Trophoblast cell (in vitro differentiated cells and primary cell): ENCODE results near the gene LLPH.

ENCODE experiments used
- DNase-seq, 2 donors: peaks; one replicate each; pipeline ENCODE4 v3.0.0-alpha.2; 2016
- H2AFZ ChIP-seq: 2 replicates; pipeline ENCODE4 v1.6.1; 2013; ENCODE audit warnings: low read length, moderate library complexity, mild to moderate bottlenecking; ENCODE audit not compliant: insufficient read depth, poor library complexity
- H2AK5ac ChIP-seq: 2 replicates; pipeline ENCODE4 v1.6.1; 2013; ENCODE audit warnings: mild to moderate bottlenecking, low read length
- H2BK120ac ChIP-seq: 2 replicates; pipeline ENCODE4 v1.6.1; 2013; ENCODE audit warnings: low read length, mild to moderate bottlenecking, moderate library complexity; ENCODE audit not compliant: insufficient read depth, poor library complexity
- H2BK12ac ChIP-seq: 2 replicates; pipeline ENCODE4 v1.6.1; 2013; ENCODE audit warnings: mild to moderate bottlenecking, low read length, moderate library complexity
- H2BK5ac ChIP-seq: 2 replicates; pipeline ENCODE4 v1.6.1; 2013; ENCODE audit warnings: low read length, low read depth, moderate library complexity, mild to moderate bottlenecking; ENCODE audit not compliant: poor library complexity
- H3K14ac ChIP-seq: 2 replicates; pipeline ENCODE4 v1.6.1; 2013; ENCODE audit warnings: mild to moderate bottlenecking, low read length
- H3K18ac ChIP-seq: 2 replicates; pipeline ENCODE4 v1.6.1; 2013; ENCODE audit warnings: mild to moderate bottlenecking, low read length
- H3K23ac ChIP-seq: 2 replicates; pipeline ENCODE4 v1.6.1; 2013; ENCODE audit warnings: low read length
- H3K27ac ChIP-seq: 2 replicates; pipeline ENCODE4 v1.5.1; 2013; ENCODE audit warnings: low read depth, mild to moderate bottlenecking, inconsistent platforms, low read length, moderate library complexity
- H3K27me3 ChIP-seq: 2 replicates; pipeline ENCODE4 v1.6.1; 2013; ENCODE audit warnings: inconsistent platforms, mild to moderate bottlenecking, low read length, moderate library complexity; ENCODE audit not compliant: insufficient read depth
- H3K36me3 ChIP-seq, 2 experiments: 1 replicate in 1 of 2; 2 replicates in 1 of 2; pipeline ENCODE4 v1.6.1; 2013; ENCODE audit warnings: low read length in 2 of 2, mild to moderate bottlenecking in 2 of 2, moderate library complexity in 1 of 2; ENCODE audit not compliant: insufficient read depth in 2 of 2, control insufficient read depth in 1 of 2
- H3K4ac ChIP-seq: 2 replicates; pipeline ENCODE4 v1.6.1; 2013; ENCODE audit warnings: low read depth, mild to moderate bottlenecking, low read length, moderate library complexity
- H3K4me1 ChIP-seq, 2 experiments: 1 replicate in 1 of 2; 2 replicates in 1 of 2; pipeline ENCODE4 v1.6.1; 2013; ENCODE audit warnings: low read length in 2 of 2, mild to moderate bottlenecking in 2 of 2, moderate library complexity in 1 of 2; ENCODE audit not compliant: insufficient read depth in 2 of 2, control insufficient read depth in 1 of 2
- H3K4me2 ChIP-seq: 2 replicates; pipeline ENCODE4 v1.6.1; 2013; ENCODE audit warnings: inconsistent platforms, mild to moderate bottlenecking, low read length, moderate library complexity
- H3K4me3 ChIP-seq: 2 replicates; pipeline ENCODE4 v1.5.1; 2013; ENCODE audit warnings: mild to moderate bottlenecking, low read depth, low read length, inconsistent platforms
- H3K79me1 ChIP-seq: one replicate; pipeline ENCODE4 v1.6.1; 2013; ENCODE audit warnings: low read length
- H3K79me2 ChIP-seq: 2 replicates; pipeline ENCODE4 v1.6.1; 2013; ENCODE audit warnings: low read length, mild to moderate bottlenecking; ENCODE audit not compliant: control insufficient read depth, insufficient read depth, poor library complexity
- H3K9ac ChIP-seq: 2 replicates; pipeline ENCODE4 v1.6.1; 2013; ENCODE audit warnings: mild to moderate bottlenecking, low read length
- H3K9me3 ChIP-seq: 2 replicates; pipeline ENCODE4 v1.6.1; 2013; ENCODE audit warnings: low read depth, mild to moderate bottlenecking, control low read depth, inconsistent platforms, low read length; ENCODE audit not compliant: insufficient read depth
- H4K12ac ChIP-seq: 2 replicates; pipeline ENCODE4 v1.6.1; 2013; ENCODE audit warnings: low read depth, mild to moderate bottlenecking, low read length, moderate library complexity
- H4K8ac ChIP-seq: 2 replicates; pipeline ENCODE4 v1.6.1; 2013; ENCODE audit warnings: low read depth, mild to moderate bottlenecking, low read length, moderate library complexity
- H4K91ac ChIP-seq: one replicate; pipeline ENCODE4 v1.6.1; 2013; ENCODE audit warnings: low read depth, mild to moderate bottlenecking, low read length, moderate library complexity
- WGBS: extraction: QIAGEN DNeasy Blood & Tissue Kit; methylation state at CpG from one replicate; pipeline ENCODE4 v1.1.7; 2013; ENCODE audit warnings: missing lambda C conversion rate; ENCODE audit not compliant: insufficient read length, insufficient coverage; ENCODE audit errors: extremely low coverage; 5-methylcytosine and 5-hydroxymethylcytosine counted together

The LLPH gene

DNA sequence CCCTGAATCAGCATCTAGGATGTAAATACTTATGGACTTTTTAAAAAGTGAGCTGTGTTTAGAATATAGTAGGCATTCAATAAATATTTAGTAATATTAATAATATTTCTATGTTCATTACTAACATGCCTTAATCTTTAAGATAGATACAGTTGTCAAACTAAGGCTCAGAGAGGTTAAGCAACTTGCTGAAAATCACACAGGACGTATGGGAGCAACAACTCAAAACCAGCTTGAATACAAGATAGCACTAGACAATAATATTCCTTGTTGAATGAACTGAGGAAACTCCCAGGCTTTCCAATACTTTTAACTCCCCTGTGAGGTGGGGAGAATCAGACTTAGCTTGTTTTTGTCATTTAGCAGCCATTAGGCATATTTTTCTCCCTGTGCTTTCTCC lies 45.3 kb downstream of the LLPH start:
- Histone ChIP-seq H3K4me1 (peaks cover 0 to 3% of the 10 kb centered on the region in 2 experiments), H3K4ac (no peak overlapping the region), H2BK12ac (no peak overlapping the region), H4K8ac (no peak overlapping the region), H4K12ac (no peak overlapping the region), H3K27ac (no peak overlapping the region), H2AK5ac (no peak overlapping the region), H3K27me3 (no peaks in the 10 kb centered on the region), H2BK120ac (no peak overlapping the region), H3K4me2 (no peak overlapping the region), H3K9ac (no peak overlapping the region), H4K91ac (no peak overlapping the region), H3K14ac (no peak overlapping the region), H3K79me2 (no peaks in the 10 kb centered on the region), H3K9me3 (no peaks in the 10 kb centered on the region), H2BK5ac (no peak overlapping the region), H3K79me1 (peaks cover 4% of the 10 kb centered on the region), H3K23ac (no peak overlapping the region), H3K18ac (no peak overlapping the region), H3K36me3 (no peaks in the 10 kb centered on the region), H3K4me3 (no peak overlapping the region), H2AFZ (no peak overlapping the region)
- DNase-seq, result no peak
- no CpG with 5 or more reads among the region's 1 CpG for WGBS

GRCh38 chr12:66083766-66084165 lies 46.8 kb downstream of the LLPH start:
- H4K8ac ChIP-seq, result no peak overlapping the region
- no peaks in the 10 kb centered on the region for H3K79me2 ChIP-seq
- no peak overlapping the region for H3K4ac ChIP-seq
- no peak overlapping the region for H3K18ac ChIP-seq
- H3K9ac ChIP-seq, result no peak overlapping the region
- no peak overlapping the region for H2AFZ ChIP-seq
- H3K79me1 ChIP-seq, result peaks cover 4% of the 10 kb centered on the region
- peaks cover 0 to 3% of the 10 kb centered on the region in 2 experiments for H3K4me1 ChIP-seq
- H2BK5ac ChIP-seq, result no peak overlapping the region
- WGBS, result no CpG with 5 or more reads among the region's 1 CpG
- no peak overlapping the region for H3K14ac ChIP-seq
- DNase-seq, result no peak
- no peak overlapping the region for H3K4me2 ChIP-seq
- H2BK12ac ChIP-seq, result no peak overlapping the region
- H3K27ac ChIP-seq, result no peak overlapping the region
- no peak overlapping the region for H2BK120ac ChIP-seq
- no peak overlapping the region for H4K91ac ChIP-seq
- H3K36me3 ChIP-seq, result no peaks in the 10 kb centered on the region
- H3K9me3 ChIP-seq, result no peaks in the 10 kb centered on the region
- no peaks in the 10 kb centered on the region for H3K27me3 ChIP-seq
- no peak overlapping the region for H4K12ac ChIP-seq
- no peak overlapping the region for H3K4me3 ChIP-seq
- no peak overlapping the region for H3K23ac ChIP-seq
- H2AK5ac ChIP-seq, result no peak overlapping the region

- no peaks in the 10 kb centered on the region for H3K79me1 ChIP-seq
- no peak overlapping the region for H4K8ac ChIP-seq
- no peak overlapping the region for H3K9ac ChIP-seq
- no peak overlapping the region for H3K18ac ChIP-seq
- no peak overlapping the region for H2AK5ac ChIP-seq
- no peak overlapping the region for H2BK120ac ChIP-seq
- H3K27ac ChIP-seq, result no peak overlapping the region
- H3K36me3 ChIP-seq, result no peaks in the 10 kb centered on the region
- H3K4me1 ChIP-seq, result peaks cover 0 to 3% of the 10 kb centered on the region in 2 experiments
- no peaks in the 10 kb centered on the region for H3K9me3 ChIP-seq
- H3K23ac ChIP-seq, result no peak overlapping the region
- no peak overlapping the region for H4K91ac ChIP-seq
- no peak overlapping the region for H3K4me2 ChIP-seq
- no peak overlapping the region for H2BK12ac ChIP-seq
- no peak overlapping the region for H2BK5ac ChIP-seq
- H3K79me2 ChIP-seq, result no peaks in the 10 kb centered on the region
- H3K4ac ChIP-seq, result no peak overlapping the region
- no peak overlapping the region for H3K14ac ChIP-seq
- no CpG with 5 or more reads among the region's 1 CpG for WGBS
- no peak overlapping the region for H3K4me3 ChIP-seq
- no peak for DNase-seq
- no peaks in the 10 kb centered on the region for H3K27me3 ChIP-seq
- H4K12ac ChIP-seq, result no peak overlapping the region
- no peak overlapping the region for H2AFZ ChIP-seq
These were observed 47.8 kb downstream of the LLPH start for GRCh38 chr12:66082744-66083143.

DNA sequence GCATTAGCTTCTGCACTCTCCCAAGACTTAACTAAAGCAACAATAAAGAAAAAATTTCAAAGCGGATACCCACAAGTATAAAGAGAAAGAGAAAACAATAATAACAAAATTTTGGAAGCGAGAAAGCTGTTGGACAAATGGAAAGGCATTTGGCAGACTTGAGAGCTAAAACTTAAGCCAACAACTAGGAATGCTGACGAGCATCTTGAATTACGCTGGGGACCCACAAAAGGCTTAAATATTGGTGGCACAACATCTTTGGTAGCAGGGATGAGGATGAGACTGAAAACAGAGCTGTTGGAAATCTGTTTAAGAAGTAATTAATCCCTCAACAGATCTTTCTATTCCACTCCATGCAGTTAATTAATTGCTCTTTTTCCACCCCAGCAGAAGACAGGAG lies 49.8 kb downstream of the LLPH start:
- H3K79me1 ChIP-seq, result no peaks in the 10 kb centered on the region

More for the DNA sequence above, 49.8 kb downstream of the LLPH start:
- no peak overlapping the region for H3K14ac ChIP-seq
- no peak for DNase-seq
- H3K23ac ChIP-seq, result no peak overlapping the region
- no peak overlapping the region for H2AFZ ChIP-seq
- H3K4ac ChIP-seq, result no peak overlapping the region
- H2AK5ac ChIP-seq, result no peak overlapping the region
- no peaks in the 10 kb centered on the region for H3K36me3 ChIP-seq
- H2BK12ac ChIP-seq, result no peak overlapping the region
- H2BK120ac ChIP-seq, result no peak overlapping the region
- no peak overlapping the region for H3K9ac ChIP-seq
- no peaks in the 10 kb centered on the region for H3K9me3 ChIP-seq
- H3K27me3 ChIP-seq, result no peaks in the 10 kb centered on the region
- no peak overlapping the region for H4K8ac ChIP-seq
- WGBS, result no CpG with 5 or more reads among the region's 4 CpGs
- no peaks in the 10 kb centered on the region for H3K79me2 ChIP-seq
- no peak overlapping the region for H3K4me3 ChIP-seq
- H2BK5ac ChIP-seq, result no peak overlapping the region
- H3K18ac ChIP-seq, result no peak overlapping the region
- no peak overlapping the region for H3K27ac ChIP-seq
- no peak overlapping the region for H4K12ac ChIP-seq
- peaks cover 0 to 3% of the 10 kb centered on the region in 2 experiments for H3K4me1 ChIP-seq
- no peak overlapping the region for H4K91ac ChIP-seq
- no peak overlapping the region for H3K4me2 ChIP-seq
